HG02678 (cell line): ENCODE data around the gene MAST1.
A peak's percentile ranks its signal among the peaks of the same experiment; 100 is the strongest.
"Not testable (repeated sequence)": the region's sequence is repeated elsewhere in the genome, so short reads cannot be mapped to it uniquely, and the experiment has no call there.

Experiments used
- ATAC-seq: cut with Tn5 transposase; IDR thresholded peaks from one replicate; pipeline ENCODE4 v1.9.1; 2021; ENCODE audit warnings: mild to moderate bottlenecking, moderate library complexity; ENCODE audit not compliant: unreplicated experiment

MAST1 gene

DNA sequence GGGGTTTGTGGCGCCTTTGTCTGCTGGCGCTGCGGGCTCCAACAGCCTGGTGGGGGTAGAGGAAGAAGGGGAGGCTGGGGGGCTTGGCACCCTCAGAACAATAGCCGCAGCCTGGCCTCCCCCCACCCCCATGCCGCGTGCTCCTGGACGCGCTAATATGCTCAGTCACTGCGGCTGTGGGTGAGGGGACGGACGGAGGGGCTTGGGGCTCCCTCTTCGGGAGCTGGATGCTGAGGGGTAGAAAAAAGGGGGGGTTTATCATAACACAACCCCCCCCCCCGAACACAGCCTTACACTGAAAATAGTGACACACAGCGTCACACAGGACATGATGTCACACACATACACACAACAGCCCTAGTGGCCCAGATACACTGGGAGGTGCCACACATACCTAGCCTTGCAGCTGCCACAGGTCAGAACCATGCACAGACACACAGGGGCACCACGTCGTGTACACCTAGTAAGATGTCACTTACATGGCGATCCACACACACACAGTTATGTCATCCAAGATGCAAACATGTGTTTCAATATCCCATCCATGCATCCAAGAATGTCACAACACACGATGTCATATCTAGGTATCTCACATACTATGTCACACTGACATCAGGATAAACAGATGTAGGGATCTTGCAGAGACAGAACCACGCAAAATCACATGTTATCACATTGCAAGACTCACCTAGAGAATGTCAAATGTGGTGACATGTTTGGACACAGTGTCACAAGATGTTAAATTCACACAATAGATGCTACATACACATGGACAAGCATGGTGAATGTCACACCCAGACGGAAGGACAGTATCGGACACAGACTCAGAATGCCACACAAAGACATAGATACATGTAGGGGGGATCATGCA lies 806 bp downstream of the MAST1 start:
- ATAC-seq: no peak

DNA sequence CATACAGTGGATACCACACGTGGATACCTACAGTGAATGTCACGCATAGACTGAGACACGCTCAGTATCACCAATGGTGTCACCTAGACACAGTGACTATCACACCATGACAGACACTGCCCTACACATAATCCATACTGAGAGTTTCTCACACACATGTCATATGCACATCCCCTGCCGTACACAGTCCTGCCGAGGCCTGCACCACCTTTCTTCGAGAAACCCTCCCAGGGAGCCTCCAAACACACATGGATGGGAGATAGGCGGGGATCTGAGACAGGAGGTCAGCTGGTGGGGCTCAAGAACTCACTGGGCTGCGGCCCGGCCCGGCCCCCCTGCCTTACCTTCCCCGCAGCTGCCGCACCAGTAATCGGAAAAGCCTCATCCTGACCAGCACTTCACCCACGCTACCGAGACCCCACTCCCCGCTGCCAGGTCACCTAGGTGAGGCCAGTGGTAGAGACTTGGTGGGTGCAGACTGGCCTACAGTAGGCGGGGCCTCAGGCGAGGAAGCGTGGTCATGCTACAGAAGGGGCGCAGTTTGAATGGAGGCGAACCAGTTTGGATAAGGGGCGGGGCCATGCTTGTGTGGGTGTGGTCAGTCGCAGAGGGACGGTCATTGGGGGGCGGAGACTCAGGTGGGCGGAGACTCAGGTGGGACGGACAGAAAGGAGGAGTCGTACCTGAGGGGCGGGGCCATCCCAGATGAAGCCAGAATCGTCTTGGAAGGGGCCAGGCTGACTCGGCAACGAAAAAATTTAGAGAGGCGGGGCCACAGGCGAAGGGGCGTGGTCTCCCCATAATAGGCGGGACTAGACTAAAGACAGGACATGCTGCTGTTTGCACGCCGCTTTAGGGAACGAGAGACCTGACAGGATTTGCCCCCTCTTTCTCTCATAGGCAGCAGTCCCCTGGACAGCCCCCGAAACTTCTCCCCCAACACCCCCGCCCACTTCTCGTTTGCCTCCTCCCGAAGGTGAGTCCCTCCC lies 2.1 kb downstream of the MAST1 start:
- no peak for ATAC-seq

DNA sequence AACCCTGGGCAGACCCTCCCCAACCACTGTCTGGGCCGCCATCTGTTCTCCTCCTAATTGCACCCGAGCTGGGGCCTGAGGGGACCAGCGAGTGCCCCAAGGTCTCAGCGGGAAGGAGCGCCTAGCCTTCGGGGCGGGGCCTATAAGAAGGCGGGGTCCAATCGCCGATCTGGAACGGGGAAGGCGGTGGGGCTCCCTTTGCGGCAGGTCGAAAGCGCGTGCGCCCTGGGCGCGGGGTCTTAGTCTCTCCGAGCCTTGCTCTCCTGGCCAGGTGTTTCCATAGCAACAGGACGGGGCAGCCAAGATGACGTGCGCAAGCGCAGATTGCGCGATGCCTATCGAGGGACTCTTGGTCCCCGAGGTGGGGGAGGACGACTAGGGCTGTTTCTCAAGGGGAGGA lies 2.8 kb downstream of the MAST1 start:
- ATAC-seq: no peak

DNA sequence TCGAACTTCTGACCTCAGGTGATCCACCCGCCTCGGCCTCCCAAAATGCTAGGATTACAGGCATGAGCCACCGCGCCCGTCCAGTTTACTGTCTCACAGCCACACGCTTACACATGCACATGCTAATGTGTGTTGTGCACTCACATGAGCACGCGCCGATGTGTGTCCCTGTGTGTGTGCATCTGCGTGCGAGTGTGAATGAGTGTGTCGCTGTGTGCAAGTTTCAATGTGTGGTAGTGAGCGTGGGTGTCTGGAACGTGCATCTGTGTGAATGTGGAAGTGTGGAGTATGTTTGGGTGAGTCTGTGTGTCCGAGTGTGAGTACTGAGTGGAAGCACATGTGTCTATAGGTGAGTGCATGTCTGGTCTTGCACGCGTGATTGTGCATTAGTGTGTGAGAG lies 4.2 kb downstream of the MAST1 start:
- no peak for ATAC-seq

DNA sequence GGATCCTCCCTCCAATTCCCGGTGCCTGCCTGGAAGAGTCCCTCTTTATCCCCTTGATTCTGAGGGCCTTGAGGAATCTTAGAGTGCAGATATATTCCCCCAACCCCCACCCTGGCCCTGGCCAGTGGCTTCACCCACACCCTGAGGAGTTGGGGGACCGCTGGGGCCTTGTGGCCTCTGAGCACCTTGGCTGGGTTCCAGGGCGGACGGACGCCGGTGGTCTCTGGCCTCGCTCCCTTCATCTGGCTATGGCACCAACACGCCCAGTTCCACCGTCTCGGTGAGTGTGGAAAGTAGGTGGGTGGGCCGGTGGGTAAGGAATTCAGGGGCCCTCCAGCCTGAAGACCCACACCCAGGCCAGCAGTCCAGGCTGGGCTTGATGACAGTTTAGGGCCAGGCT lies 5.0 kb downstream of the MAST1 start:
- no peak for ATAC-seq

DNA sequence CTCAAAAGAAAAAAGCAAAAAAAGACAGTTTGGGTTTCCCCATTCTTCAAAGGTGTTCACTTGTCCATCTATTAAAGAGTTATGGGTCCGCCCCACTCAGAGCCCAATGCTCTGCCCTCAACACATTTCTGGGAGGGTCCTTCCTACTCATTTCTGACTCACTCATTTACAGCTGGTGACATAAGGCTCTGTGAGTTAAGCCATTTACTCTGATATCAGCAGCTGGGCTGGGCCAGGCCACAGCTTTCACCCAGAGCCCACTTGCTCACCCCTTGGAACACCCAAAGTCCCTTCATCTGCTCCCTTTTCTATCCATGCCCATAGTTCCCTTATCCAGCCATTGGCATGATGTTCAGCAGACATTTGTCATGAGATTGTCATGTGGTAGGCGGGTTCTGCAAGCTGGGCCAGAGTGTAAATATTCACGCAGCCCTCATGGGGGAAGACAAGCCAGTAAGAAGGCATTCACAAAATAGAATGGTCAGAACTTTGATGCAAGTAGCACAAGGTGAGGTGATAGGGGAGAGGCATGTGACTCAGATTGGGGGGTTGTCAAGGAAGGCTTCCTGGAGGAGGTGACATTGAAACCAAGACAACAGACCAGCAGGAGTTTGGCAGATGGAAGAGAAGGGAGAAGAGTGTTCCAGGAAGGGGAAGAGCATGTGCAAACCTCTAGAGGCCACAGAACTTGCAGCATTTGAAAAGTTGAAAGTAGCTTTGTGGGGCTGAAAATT lies 5.9 kb downstream of the MAST1 start:
- ATAC-seq: no peak

DNA sequence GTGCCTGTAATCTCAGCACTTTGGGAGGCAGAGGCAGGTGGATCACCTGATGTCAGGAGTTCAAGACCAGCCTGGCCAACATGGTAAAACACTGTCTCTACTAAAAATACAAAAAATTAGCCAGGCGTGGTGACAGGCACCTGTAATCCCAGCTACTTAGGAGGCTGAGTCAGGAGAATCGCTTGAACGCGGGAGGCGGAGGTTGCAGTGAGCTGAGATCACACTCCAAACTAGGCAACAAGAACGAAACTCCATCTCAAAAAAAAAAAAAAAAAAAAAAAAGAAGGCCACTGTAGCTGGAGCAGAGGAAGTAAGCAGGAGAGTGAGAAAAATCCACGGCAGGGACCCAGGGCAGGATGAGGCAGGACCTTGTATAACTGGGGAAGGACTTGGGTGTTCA lies 8.3 kb downstream of the MAST1 start:
- ATAC-seq: not testable (repeated sequence)

DNA sequence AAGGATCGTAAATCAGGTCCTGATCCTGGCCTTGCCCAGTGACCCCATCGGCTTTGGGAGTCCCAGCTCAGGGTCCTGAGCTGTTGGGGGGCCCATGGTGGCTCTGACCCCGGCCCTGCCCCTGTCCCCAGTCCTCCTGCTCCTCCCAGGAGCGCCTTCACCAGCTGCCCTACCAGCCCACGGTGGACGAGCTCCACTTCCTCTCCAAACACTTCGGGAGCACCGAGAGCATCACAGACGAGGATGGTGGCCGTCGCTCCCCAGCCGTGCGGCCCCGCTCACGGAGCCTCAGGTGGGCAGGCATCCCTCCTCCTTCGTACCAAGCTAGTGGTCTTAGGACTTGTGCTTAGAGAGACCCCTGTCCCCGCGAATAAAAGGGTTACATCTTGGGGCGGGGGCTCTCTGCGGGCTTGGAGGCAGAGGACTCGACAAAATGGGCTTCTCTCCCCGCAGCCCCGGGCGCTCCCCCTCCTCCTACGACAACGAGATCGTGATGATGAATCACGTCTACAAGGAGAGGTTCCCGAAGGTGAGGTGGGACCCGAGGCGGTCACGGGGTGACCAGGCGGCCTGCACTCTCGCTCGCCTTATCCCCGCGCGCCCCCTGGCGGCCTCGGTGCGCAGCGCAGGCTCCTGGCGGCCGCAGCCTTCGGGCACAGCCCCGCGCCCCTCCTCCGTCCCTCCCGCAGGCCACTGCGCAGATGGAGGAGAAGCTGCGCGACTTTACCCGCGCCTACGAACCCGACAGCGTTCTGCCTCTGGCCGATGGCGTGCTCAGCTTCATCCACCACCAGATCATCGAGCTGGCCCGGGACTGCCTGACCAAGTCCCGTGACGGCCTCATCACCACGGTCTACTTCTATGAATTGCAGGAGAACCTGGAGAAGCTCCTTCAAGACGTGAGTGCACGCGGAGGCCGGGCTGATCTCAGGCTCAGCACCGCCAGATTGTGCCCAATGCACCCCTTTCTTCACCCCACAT lies 9.1 kb downstream of the MAST1 start:
- peak; percentile 56 for ATAC-seq

DNA sequence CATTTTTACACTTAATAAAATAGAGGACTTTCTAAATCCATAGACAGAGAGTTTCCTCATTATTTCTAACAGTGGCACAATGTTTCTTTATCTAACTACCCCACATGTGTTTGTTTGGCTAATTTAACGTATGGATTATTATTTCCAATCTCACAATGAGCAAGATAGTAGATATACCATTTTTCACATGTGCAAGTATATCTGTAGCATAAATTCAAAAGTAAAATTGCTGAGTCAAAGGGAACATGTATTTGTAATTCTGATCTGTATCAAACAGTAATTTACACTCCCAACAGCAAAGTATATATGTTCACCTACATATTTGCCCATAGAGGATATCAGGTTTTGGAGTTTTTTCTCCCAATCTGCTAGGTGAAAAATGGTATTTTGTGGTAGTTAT lies 18.3 kb downstream of the MAST1 start:
- no peak for ATAC-seq

DNA sequence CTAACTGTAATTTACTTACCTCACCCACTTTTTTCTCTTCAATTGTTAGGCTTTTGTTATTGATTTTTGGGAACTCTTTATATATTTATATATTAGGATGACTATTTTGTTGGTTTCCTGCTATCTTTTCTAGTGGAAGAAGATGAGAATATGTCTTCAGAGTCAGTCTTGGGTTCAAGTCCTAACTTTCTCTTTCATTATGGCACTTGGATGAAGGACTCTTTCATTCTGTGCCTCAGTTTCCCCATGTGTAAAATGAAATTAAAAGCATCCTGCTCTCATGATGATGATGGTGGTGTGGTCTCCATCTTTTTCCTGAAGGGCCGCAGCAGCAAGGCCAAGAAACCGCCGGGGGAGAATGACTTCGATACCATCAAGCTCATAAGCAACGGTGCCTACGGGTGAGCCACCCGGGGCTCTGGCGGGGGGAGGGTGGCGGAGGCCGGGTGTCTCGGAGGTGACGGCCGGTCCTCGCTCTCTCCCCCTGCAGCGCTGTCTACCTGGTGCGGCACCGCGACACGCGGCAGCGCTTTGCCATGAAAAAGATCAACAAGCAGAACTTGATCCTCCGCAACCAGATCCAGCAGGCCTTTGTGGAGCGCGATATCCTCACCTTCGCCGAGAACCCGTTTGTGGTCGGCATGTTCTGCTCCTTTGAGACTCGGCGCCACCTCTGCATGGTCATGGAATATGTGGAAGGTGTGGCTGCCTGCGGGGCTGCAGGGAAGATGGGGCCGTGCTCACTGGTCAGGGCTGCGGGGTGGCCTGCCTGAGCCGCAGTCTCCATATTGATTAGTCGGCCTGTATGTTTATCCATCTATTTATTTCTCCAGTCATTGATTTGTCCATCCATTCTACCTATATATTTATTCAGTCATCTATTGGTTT lies 20.0 kb downstream of the MAST1 start:
- ATAC-seq: no peak

DNA sequence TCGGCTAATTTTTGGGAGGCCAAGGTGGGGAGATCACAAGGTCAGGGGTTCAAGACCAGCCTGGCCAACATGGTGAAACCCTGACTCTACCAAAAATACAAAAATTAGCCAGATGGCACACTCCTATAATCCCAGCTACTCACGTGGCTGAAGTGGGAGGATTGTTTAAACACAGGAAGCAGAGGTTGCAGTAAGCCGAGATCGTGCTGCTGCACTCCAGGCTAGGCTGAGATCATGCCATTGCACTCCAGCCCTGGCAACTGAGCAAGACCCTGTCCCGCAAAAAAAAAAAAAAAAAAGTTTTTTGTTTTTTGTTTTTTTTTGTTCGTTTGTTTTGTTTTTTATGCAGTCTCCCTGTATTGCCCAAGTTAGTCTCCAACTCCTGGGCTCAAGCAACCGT lies 21.2 kb downstream of the MAST1 start:
- ATAC-seq: no peak

DNA sequence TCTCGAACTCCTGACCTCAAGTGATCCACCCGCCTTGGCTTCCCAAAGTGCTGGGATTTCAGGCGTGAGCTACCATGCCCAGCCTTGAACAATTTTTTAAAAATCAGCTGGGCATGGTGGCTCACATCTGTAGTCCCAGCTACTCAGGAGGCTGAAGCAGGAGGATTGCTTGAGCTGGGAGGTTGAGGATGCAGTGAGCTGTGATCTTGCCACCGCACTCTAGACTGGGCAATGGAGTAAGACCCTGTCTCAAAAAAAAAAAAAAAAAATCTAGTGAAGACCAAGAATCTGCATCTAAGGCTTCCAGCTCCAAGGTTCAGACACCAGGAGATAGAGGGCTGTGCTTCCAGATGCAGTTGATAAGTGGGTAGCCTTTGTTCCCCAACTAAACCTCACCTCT lies 25.8 kb downstream of the MAST1 start:
- ATAC-seq: no peak

DNA sequence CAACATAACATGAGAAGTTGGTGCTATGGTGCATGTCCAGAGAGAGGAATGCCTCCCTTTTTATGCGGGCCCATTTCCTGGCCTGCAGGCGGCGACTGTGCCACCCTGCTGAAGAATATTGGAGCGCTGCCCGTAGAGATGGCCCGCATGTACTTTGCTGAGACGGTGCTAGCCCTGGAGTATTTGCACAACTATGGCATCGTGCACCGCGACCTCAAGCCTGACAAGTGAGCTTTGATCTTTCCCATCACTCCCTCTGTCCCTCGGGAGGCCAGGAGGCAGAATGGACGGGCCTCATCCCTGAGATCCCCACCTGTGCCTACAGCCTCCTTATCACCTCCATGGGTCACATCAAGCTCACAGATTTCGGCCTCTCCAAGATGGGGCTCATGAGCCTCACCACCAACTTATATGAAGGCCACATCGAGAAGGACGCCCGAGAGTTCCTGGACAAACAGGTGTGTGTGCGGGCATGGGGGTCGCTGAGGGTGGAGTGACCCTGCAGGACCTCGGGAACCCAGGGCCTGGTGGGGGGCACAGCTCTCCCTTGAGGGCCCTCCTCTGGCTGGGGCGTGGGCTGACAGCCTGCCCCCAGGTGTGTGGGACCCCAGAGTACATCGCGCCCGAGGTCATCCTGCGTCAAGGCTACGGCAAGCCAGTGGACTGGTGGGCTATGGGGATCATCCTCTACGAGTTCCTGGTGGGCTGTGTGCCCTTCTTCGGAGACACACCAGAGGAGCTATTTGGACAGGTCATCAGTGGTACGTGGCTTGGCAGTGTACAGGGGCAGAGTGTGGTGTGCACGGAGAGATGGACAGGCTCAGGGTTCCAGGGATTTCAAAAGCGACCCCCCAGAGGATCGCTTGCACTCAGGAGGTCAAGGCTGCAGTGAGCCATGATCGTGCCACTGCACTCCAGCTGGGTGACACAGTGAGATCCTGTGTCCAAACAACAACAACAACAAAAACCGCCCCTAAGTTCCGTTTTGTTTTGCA lies 26.7 kb downstream of the MAST1 start:
- no peak for ATAC-seq

DNA sequence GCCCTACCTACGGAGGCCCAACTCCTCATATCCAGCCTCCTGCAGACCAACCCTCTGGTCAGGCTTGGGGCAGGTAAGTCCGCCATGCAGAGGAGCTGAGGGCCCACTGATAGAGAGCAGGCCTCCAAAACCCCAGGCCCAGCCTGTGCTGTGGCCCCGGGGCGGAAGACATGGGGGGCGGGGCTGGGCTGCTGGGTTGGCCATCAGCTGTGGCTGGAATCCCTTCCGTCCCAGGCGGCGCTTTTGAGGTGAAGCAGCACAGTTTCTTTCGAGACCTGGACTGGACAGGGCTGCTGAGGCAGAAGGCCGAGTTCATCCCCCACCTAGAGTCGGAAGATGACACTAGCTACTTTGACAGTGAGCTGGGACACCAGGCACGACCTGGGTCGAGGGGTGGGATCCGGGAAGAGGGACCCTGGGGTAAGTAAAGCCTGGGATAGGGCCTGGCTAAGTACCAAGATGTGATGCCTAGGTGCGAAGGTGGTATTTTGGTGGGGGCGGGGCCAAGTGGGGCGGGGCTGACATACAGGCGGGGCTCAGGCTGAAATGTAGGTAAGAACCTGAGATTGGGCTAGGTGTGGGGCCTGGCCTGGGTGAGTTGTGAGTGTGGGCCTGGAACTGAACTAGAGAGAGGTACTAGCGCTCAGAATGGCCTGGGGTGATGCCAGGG lies 27.6 kb downstream of the MAST1 start:
- no peak for ATAC-seq

DNA sequence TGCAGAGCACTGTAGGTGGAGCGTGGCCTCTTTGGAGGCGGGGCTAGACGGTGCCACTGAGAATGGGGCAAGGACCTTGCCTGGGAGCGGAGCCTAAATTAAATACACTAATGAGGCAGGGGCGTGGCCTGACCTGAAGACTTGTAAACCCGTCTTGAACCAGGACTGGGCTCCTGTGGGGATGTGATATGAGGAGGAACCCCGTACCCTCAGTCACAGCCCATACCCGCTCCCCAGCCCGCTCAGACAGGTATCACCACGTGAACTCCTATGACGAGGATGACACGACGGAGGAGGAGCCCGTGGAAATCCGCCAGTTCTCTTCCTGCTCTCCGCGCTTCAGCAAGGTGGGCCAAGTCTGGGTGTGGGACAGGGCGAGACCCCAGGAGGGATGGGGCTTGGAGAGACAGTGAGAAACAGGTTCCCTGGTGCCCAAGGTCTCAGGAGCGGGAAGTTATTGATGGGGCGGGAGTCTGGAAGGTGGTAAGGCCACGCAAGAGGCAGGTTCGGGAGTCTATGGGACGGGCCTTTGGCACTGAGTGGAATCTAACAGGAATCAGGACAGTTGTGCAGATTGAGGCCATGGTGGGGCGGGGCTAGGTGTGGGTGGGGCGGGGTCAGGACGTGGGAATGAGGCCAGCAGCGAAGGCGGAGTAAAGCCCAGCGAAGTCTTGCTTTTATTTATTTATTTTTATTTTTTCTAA lies 28.3 kb downstream of the MAST1 start:
- ATAC-seq: no peak
